ENCODE results near the gene CCL2.
"Not testable (repeated sequence)": the region's sequence is repeated elsewhere in the genome, so short reads cannot be mapped to it uniquely, and the experiment has no call there.

Gene CCL2

GRCh38 chr17:34254651-34255380 is at the start of gene CCL2:
CCL2 (plus strand) TSS chr17:34255285; CDS start chr17:34255350, 65 bp downstream.
- DNase-seq, result no peak

GRCh38 chr17:34205401-34205800 is 49.7 kb upstream of the CCL2 start:
- no peak for DNase-seq

GRCh38 chr17:34206569-34206968 is 48.5 kb upstream of the CCL2 start:
- DNase-seq, result no peak

GRCh38 chr17:34207572-34207971 is 47.5 kb upstream of the CCL2 start:
- DNase-seq, result no peak

- DNase-seq, result no peak
Observed at GRCh38 chr17:34218748-34219147, 36.3 kb upstream of the CCL2 start.

- DNase-seq, result no peak
Observed at GRCh38 chr17:34219405-34219804, 35.7 kb upstream of the CCL2 start.

GRCh38 chr17:34220045-34220751 is 34.9 kb upstream of the CCL2 start:
- no peak for DNase-seq

- no peak for DNase-seq
Observed at GRCh38 chr17:34220752-34221395, 34.2 kb upstream of the CCL2 start.

GRCh38 chr17:34221411-34221810 is 33.7 kb upstream of the CCL2 start:
- DNase-seq, result no peak

- DNase-seq, result no peak
Observed at GRCh38 chr17:34222722-34223497, 32.2 kb upstream of the CCL2 start.

GRCh38 chr17:34225046-34225445 is 30.0 kb upstream of the CCL2 start:
- no peak for DNase-seq

- DNase-seq, result no peak
Observed at GRCh38 chr17:34226011-34226743, 28.9 kb upstream of the CCL2 start.

GRCh38 chr17:34226744-34227034 is 28.4 kb upstream of the CCL2 start:
- no peak for DNase-seq

- DNase-seq, result not testable (repeated sequence)
Observed at GRCh38 chr17:34227293-34227692, 27.8 kb upstream of the CCL2 start.

- DNase-seq, result no peak
Observed at GRCh38 chr17:34227707-34228106, 27.4 kb upstream of the CCL2 start.

- DNase-seq, result no peak
Observed at GRCh38 chr17:34228781-34229180, 26.3 kb upstream of the CCL2 start.

GRCh38 chr17:34230342-34230741 is 24.7 kb upstream of the CCL2 start:
- no peak for DNase-seq

GRCh38 chr17:34234616-34235015 is 20.5 kb upstream of the CCL2 start:
- DNase-seq, result no peak

- no peak for DNase-seq
Observed at GRCh38 chr17:34235389-34236028, 19.6 kb upstream of the CCL2 start.

- DNase-seq, result no peak
Observed at GRCh38 chr17:34236281-34236892, 18.7 kb upstream of the CCL2 start.

GRCh38 chr17:34237458-34237857 is 17.6 kb upstream of the CCL2 start:
- no peak for DNase-seq

GRCh38 chr17:34241062-34241461 is 14.0 kb upstream of the CCL2 start:
- no peak for DNase-seq
